K562 (cell line): ENCODE measurements around the gene ARHGAP24. TPM values are rescaled to one million over a fixed set of nuclear protein-coding genes. Genes with fewer than 3 reads are reported as not detected.

Experiments
- CHD2 ChIP-seq: IDR thresholded peaks from 2 replicates; pipeline ENCODE4 v1.6.1; 2011; ENCODE audit warnings: low read depth, low read length
- FOXA3 ChIP-seq, 2 experiments: fragments of 450-650 bp in 1 of 2; sonication (generic) in 1 of 2; formaldehyde crosslinking; IDR thresholded peaks in 1 of 2; conservative IDR thresholded peaks in 1 of 2; 2 replicates each; pipeline versions ENCODE4 v1.4.0 to v1.8.0; 2020 to 2022; ENCODE audit warnings: mild to moderate bottlenecking in 2 of 2, missing genetic modification reagents in 1 of 2
- NR2F6 ChIP-seq: fragments of 450-650 bp; formaldehyde crosslinking; IDR thresholded peaks from 2 replicates; pipeline ENCODE4 v1.4.0; 2020; ENCODE audit warnings: mild to moderate bottlenecking
- PTTG1 ChIP-seq: fragments of 450-650 bp; IDR thresholded peaks from 2 replicates; pipeline ENCODE4 v1.6.1; 2016; ENCODE audit warnings: low read depth, mild to moderate bottlenecking, missing genetic modification characterization, missing compliant biosample characterization
- RCOR1 ChIP-seq, 2 experiments: IDR thresholded peaks; 2 replicates each; pipeline ENCODE4 v1.6.1; 2012; ENCODE audit warnings: low read depth in 2 of 2, low read length in 2 of 2, borderline replicate concordance in 1 of 2, improper control_type of control experiment in 1 of 2
- TCF3 ChIP-seq: sonication (generic); formaldehyde crosslinking; IDR thresholded peaks from 2 replicates; pipeline ENCODE4 v1.4.0; 2020; ENCODE audit warnings: mild to moderate bottlenecking, missing genetic modification reagents
- TEAD4 ChIP-seq, 2 experiments: sonication (generic) in 1 of 2; formaldehyde crosslinking in 1 of 2; IDR thresholded peaks; 2 replicates each; pipeline versions ENCODE4 v1.6.1 to v1.8.0; 2012 to 2022; ENCODE audit warnings: borderline replicate concordance in 1 of 2, inconsistent platforms in 1 of 2, low read length in 1 of 2, mild to moderate bottlenecking in 1 of 2, missing genetic modification reagents in 1 of 2
- ZFP91 ChIP-seq: sonication (generic); formaldehyde crosslinking; IDR thresholded peaks from 2 replicates; pipeline ENCODE4 v1.8.0; 2022; ENCODE audit warnings: mild to moderate bottlenecking, missing genetic modification reagents
- ZNF384 ChIP-seq: IDR thresholded peaks from 2 replicates; pipeline ENCODE4 v1.6.1; 2012; ENCODE audit warnings: low read depth, low read length, improper control_type of control experiment
- polyA plus RNA-seq, 8 experiments: library from polyadenylated mRNA; depleted of rRNA in 4 of 8; stranded (reverse) in 5 of 8; unstranded in 3 of 8; fragments of >200 nt; fragmentation: Nextera tagmentation in 2 of 8; fragmentation: Illumina TruSeq in 1 of 8; extraction: Ambion mirVana in 2 of 8; extraction: Trizol in 1 of 8; gene quantifications; 2 replicates each; pipeline versions ENCODE4 v1.2.1 to v1.2.3, GENCODE V29; 2011 to 2014; ENCODE audit warnings: inconsistent platforms in 1 of 8, missing spikeins in 1 of 8
- total RNA-seq, 7 experiments: library from RNA; depleted of rRNA in 6 of 7; stranded (reverse); fragments of >200 nt in 6 of 7; fragmentation: Illumina TruSeq in 2 of 7; extraction: Trizol in 2 of 7; gene quantifications; 2 replicates each; pipeline versions ENCODE4 v1.2.1 to v1.2.3, GENCODE V29; 2011 to 2021; ENCODE audit warnings: low replicate concordance in 1 of 7

Gene ARHGAP24
- total and polyA plus RNA-seq, 9 of the 15 experiments (the other 6 are each of a cell fraction or from before 2014, with no cell fraction given), result 8.0 to 22.6 (median 14.0) TPM

DNA sequence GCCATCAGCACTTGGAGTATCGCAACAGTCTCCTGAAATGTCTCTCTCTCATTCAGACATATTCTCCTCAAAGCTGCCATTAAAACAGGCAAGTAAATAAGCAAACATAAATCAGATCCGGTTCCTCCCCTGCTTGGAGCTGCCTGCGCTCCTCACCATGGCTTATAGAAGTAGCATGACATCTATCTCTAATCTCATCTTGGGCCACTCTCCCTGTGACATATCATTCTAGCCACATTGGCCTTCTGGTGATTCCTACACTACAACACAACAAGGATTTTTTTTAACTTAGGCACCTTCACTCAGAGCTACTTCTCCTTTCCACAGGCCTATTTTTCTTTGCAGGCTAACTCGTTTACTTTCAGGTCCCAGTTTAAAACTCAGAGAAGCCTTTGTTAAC is 387.9 kb downstream of the ARHGAP24 start (continued):
- TF ChIP-seq RCOR1 (IDR thresholded peaks at IDR 0.05; ENCODE audit: borderline replicate concordance in 1 of 2, low read depth in 2 of 2, low read length in 2 of 2) (peak in 1 of 2 experiments; percentile 36; a peak in 1 of 4 replicates), TEAD4 (IDR thresholded peaks at IDR 0.05; ENCODE audit: low read length) (peak; percentile 18; the same call in 1 of the 2 replicates), TEAD4 (CRISPR knock-in tag; IDR thresholded peaks at IDR 0.05; ENCODE audit: borderline replicate concordance) (no peak), ZNF384 (peak; percentile 48; the same call in 1 of the 2 replicates), PTTG1 (tag) (no peak), ZFP91 (CRISPR knock-in tag) (no peak), NR2F6 (no peak), CHD2 (no peak), FOXA3 (CRISPR knock-in tag; conservative IDR thresholded peaks at IDR 0.05 in 1 of 2, IDR thresholded peaks at IDR 0.05 in 1 of 2) (peak in 1 of 2 experiments; percentile 55; a peak in 2 of 4 replicates), TCF3 (CRISPR knock-in tag) (peak; percentile 51; the same call in 1 of the 2 replicates)
